Adrenal gland (tissue), 5 donors: Measurements from ENCODE around the gene PTPN14.

Experiments
- POLR2A ChIP-seq, 2 donors: fragments of 450-650 bp; IDR thresholded peaks; one replicate each; pipeline ENCODE4 v1.6.1; 2017; ENCODE audit warnings: antibody characterized with exemption in 2 of 2, mild to moderate bottlenecking in 2 of 2, moderate library complexity in 1 of 2
- TF ChIP-seq, protein P1 (sequence below), 6 experiments: fragments of 450-650 bp in 4 of 6; fragments of 200-600 bp in 2 of 6; sonication (generic) in 1 of 6; IDR thresholded peaks; 1 replicate in 5 of 6; 2 replicates in 1 of 6; pipeline versions ENCODE4 v1.5.1 to v1.8.0; 2016 to 2021; ENCODE audit warnings: antibody characterized with exemption in 6 of 6, mild to moderate bottlenecking in 2 of 6, moderate library complexity in 1 of 6
- donor health status: DM: no; HTN: no; CAD: no.

DNA sequence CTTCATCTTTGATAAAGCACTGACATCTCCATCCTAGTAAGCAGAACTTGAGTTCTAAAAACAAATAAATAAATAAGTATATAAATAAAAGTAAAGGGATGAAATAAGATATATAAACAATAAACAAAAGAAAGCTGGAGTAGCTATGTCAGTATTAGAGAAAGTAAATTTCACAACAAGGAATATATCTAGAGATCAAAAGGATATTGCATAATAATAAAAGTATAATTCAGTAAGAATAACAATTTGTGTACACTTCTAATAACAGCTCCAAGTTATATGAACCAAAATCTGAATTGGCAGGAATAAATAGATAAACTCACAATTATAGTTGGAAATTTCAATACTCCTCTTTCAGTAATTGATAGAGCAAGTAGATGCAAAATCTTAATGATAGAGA lies 41.8 kb upstream of the PTPN14 start:
- no peak for TF ChIP-seq POLR2A (IDR thresholded peaks at IDR 0.05)
- TF ChIP-seq, protein P1, sequence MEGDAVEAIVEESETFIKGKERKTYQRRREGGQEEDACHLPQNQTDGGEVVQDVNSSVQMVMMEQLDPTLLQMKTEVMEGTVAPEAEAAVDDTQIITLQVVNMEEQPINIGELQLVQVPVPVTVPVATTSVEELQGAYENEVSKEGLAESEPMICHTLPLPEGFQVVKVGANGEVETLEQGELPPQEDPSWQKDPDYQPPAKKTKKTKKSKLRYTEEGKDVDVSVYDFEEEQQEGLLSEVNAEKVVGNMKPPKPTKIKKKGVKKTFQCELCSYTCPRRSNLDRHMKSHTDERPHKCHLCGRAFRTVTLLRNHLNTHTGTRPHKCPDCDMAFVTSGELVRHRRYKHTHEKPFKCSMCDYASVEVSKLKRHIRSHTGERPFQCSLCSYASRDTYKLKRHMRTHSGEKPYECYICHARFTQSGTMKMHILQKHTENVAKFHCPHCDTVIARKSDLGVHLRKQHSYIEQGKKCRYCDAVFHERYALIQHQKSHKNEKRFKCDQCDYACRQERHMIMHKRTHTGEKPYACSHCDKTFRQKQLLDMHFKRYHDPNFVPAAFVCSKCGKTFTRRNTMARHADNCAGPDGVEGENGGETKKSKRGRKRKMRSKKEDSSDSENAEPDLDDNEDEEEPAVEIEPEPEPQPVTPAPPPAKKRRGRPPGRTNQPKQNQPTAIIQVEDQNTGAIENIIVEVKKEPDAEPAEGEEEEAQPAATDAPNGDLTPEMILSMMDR (IDR thresholded peaks at IDR 0.05): no peak
